Measurements from ENCODE around the gene FZD10. TPM values are rescaled to one million over a fixed set of nuclear protein-coding genes. Genes with fewer than 3 reads are reported as not detected.

The FZD10 gene
- total RNA-seq, 2 experiments from 2014 or later: not detected

DNA sequence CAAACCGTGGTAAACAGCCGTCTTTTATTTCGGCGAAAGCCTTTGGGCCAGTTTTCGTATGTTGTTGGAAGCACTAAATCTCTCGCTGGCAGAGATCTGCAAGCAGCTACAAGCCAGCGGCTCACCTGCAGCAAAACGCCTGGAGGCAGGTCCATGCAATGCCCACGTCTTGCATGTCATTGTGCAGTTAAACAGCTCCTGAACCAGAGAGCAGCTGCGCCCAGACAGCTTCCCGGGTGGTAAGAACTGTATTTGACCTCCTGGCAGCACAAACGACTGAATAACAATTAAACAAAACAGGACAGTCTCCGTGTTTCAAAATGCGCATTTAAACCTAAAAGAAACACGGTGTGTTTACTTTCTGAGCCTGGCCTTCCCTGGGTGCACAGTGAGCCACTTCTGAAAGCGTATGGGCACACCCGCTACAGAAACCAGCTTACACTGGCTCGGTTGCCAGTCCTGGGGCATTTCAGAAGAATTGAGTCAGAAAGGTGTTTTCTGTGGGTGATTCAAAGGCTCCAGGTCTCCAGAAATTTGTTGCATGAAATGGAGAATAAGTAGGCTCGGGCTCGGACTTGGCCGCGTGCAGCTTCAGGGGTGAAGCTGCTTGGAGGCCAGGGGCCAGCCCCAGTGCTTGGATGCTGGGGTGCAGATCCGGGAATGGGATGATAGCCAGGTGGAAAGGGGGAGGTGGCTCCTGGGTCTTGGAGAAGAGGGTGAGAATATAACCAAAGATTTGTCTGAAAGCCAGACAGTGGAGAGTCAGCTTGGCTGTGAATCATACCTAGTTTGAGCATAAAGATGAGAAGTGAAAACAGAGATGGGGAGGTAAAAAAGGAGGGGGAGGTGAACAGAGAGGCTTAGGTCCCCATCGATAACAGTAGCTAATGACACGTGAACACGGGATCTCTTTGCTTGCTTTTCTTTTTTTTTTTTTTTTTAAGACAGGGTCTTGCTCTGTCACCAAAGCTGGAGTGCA, 24.9 kb upstream of the FZD10 start:
- Histone ChIP-seq H3K9me3 (ENCODE audit: control insufficient read depth in 1 of 2, insufficient read depth in 1 of 2, low read length in 2 of 2) (peaks cover 0 to 29% of the 10 kb centered on the region in 2 experiments), H3K27ac (ENCODE audit: low read depth in 1 of 2, low read length in 2 of 2) (no peak overlapping the region), H3K4me1 (ENCODE audit: insufficient read depth, low read length) (no peaks in the 10 kb centered on the region), H3K36me3 (ENCODE audit: insufficient read depth, low read length) (no peaks in the 10 kb centered on the region), H3K27me3 (ENCODE audit: control insufficient read depth in 1 of 2, insufficient read depth in 2 of 2, low read length in 2 of 2) (no peaks in the 10 kb centered on the region), H3K4me3 (ENCODE audit: low read length) (no peak overlapping the region)
- TF ChIP-seq, protein P1, sequence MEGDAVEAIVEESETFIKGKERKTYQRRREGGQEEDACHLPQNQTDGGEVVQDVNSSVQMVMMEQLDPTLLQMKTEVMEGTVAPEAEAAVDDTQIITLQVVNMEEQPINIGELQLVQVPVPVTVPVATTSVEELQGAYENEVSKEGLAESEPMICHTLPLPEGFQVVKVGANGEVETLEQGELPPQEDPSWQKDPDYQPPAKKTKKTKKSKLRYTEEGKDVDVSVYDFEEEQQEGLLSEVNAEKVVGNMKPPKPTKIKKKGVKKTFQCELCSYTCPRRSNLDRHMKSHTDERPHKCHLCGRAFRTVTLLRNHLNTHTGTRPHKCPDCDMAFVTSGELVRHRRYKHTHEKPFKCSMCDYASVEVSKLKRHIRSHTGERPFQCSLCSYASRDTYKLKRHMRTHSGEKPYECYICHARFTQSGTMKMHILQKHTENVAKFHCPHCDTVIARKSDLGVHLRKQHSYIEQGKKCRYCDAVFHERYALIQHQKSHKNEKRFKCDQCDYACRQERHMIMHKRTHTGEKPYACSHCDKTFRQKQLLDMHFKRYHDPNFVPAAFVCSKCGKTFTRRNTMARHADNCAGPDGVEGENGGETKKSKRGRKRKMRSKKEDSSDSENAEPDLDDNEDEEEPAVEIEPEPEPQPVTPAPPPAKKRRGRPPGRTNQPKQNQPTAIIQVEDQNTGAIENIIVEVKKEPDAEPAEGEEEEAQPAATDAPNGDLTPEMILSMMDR (IDR thresholded peaks at IDR 0.05): no peak
- Mint-ChIP-seq H3K4me3 (no peak overlapping the region), H3K27ac (no peak overlapping the region), H3K27me3 (peaks cover 14% of the 10 kb centered on the region), H3K36me3 (ENCODE audit: low read depth) (no peaks in the 10 kb centered on the region), H3K4me1 (ENCODE audit: low read depth) (peaks cover 5% of the 10 kb centered on the region), H3K9me3 (no peaks in the 10 kb centered on the region)
- ATAC-seq (ENCODE audit: poor library complexity): no peak
- no peak for DNase-seq
- POLR2A ChIA-PET: no interaction called here
- CTCF ChIA-PET: no interaction called here
- intact Hi-C loops (cut with DNase I, micrococcal nuclease): no loop called here

DNA sequence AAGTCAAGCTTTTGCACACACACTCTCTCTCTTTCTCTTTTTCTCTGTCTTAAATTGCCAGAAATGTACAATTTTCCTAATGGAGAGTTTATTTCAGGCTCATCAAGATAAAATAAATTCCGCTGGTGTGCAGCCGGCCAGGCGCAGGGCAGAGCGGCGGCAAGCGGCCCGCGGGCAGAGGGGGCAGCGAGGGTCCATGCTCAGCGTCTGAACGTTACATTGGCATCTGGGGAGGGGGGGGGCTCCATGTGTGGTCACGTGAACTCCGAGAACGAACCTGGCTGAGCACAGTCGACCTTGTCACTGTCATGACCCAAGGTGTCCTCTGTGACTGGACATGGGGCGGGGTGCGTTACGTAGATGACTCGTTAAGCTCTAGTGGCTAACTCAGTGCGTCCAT, 23.8 kb upstream of the FZD10 start:
- CTCF ChIA-PET: no interaction called here
- peaks cover 0 to 26% of the 10 kb centered on the region in 2 experiments for H3K9me3 ChIP-seq (ENCODE audit: control insufficient read depth in 1 of 2, insufficient read depth in 1 of 2, low read length in 2 of 2)
- ATAC-seq (ENCODE audit: poor library complexity) (no peak), DNase-seq (no peak)
- TF ChIP-seq, protein P1 (IDR thresholded peaks at IDR 0.05): no peak
- no peaks in the 10 kb centered on the region for H3K4me1 ChIP-seq (ENCODE audit: insufficient read depth, low read length)
- Mint-ChIP-seq H3K4me3 (no peak overlapping the region), H3K4me1 (ENCODE audit: low read depth) (peaks cover 4% of the 10 kb centered on the region), H3K9me3 (no peaks in the 10 kb centered on the region), H3K27ac (no peak overlapping the region), H3K36me3 (ENCODE audit: low read depth) (no peaks in the 10 kb centered on the region), H3K27me3 (peaks cover 14% of the 10 kb centered on the region)
- H3K4me3 ChIP-seq (ENCODE audit: low read length): no peak overlapping the region
- no peak overlapping the region for H3K27ac ChIP-seq (ENCODE audit: low read depth in 1 of 2, low read length in 2 of 2)
- H3K27me3 ChIP-seq (ENCODE audit: control insufficient read depth in 1 of 2, insufficient read depth in 2 of 2, low read length in 2 of 2): no peaks in the 10 kb centered on the region
- POLR2A ChIA-PET: no interaction called here
- intact Hi-C loops (cut with DNase I, micrococcal nuclease): no loop called here
- H3K36me3 ChIP-seq (ENCODE audit: insufficient read depth, low read length): no peaks in the 10 kb centered on the region

DNA sequence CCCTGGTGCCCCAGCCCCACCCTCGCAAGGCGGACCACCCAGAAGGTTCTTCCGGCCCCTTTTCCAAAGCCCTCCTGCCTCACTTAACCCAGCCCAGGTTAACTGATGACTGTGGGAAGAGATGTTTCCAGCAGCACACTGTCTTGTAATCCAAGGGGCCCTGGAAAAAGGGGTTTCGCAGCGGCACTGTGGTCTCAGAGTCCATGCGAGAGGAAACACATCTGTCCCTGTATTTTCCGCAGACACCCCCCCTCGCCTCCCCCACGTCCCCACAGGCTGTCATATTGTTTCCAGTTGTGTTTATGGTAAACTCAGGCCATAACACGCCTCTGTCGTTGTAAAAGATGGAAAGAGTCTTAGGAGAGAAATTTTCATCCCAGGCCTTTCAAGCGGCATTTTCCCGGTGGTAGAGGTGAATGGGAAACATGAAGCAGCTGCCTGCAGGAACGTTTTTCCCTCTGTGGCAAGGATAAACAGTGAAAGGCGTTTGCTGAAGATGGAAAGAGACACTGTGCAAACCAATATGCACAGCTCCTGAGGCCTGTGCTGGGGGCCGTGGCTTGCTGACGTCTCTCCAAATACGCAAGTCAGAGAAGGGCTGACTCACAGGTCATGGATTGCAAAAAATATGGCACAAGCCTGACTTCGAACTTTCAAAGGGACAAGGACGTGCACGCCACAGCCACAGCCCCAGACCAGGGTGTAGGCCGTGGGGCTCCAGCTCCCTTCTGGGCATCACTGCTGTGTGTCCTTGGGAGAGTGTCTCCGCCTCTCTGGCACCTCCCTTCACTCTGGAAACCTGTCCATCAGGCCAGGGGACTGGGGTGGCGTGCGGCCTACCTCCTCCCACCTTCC, 22.5 kb upstream of the FZD10 start:
- H3K4me1 Mint-ChIP-seq (ENCODE audit: low read depth): no peaks in the 10 kb centered on the region
- no peak overlapping the region for H3K27ac Mint-ChIP-seq
- Histone ChIP-seq H3K4me1 (ENCODE audit: insufficient read depth, low read length) (no peaks in the 10 kb centered on the region), H3K27me3 (ENCODE audit: control insufficient read depth in 1 of 2, insufficient read depth in 2 of 2, low read length in 2 of 2) (no peaks in the 10 kb centered on the region), H3K27ac (ENCODE audit: low read depth in 1 of 2, low read length in 2 of 2) (no peak overlapping the region), H3K36me3 (ENCODE audit: insufficient read depth, low read length) (no peaks in the 10 kb centered on the region), H3K9me3 (ENCODE audit: control insufficient read depth in 1 of 2, insufficient read depth in 1 of 2, low read length in 2 of 2) (peaks cover 0 to 16% of the 10 kb centered on the region in 2 experiments), H3K4me3 (ENCODE audit: low read length) (no peak overlapping the region)
- no peak for ATAC-seq (ENCODE audit: poor library complexity)
- no peaks in the 10 kb centered on the region for H3K36me3 Mint-ChIP-seq (ENCODE audit: low read depth)
- TF ChIP-seq, protein P1 (IDR thresholded peaks at IDR 0.05): no peak
- no peaks in the 10 kb centered on the region for H3K9me3 Mint-ChIP-seq
- peaks cover 18% of the 10 kb centered on the region for H3K27me3 Mint-ChIP-seq
- intact Hi-C loops (cut with DNase I, micrococcal nuclease): no loop called here
- H3K4me3 Mint-ChIP-seq: no peak overlapping the region
- POLR2A ChIA-PET: no interaction called here
- CTCF ChIA-PET: no interaction called here
- no peak for DNase-seq

All from CD4-positive, alpha-beta T cell (primary cell).